SK-N-SH treated with all-trans-retinoic acid at 6 μM for 48 hours (cell line): ENCODE data around the gene DUSP7.

Source experiments
- ATAC-seq: fragments of 200-7000 bp; cut with Tn5 transposase; 3 replicates; pipeline ENCODE4 v1.9.1; 2020; ENCODE audit warnings: mild to moderate bottlenecking, moderate library complexity
- ARNTL ChIP-seq: fragments of 450-650 bp; formaldehyde crosslinking; IDR thresholded peaks from 2 replicates; pipeline ENCODE4 v1.5.0; 2020; ENCODE audit warnings: low read depth, mild to moderate bottlenecking, moderate library complexity, borderline replicate concordance
- BACH2 ChIP-seq: fragments of 250-450 bp; sonication (Bioruptor Pico); IDR thresholded peaks from 2 replicates; pipeline ENCODE4 v1.9.0; 2021; ENCODE audit warnings: mild to moderate bottlenecking, borderline replicate concordance
- ESRRG ChIP-seq: fragments of 250-450 bp; sonication (Bioruptor Pico); IDR thresholded peaks from 2 replicates; pipeline ENCODE4 v1.6.1; 2021; ENCODE audit warnings: mild to moderate bottlenecking
- GLIS3 ChIP-seq: fragments of 250-450 bp; sonication (Bioruptor Pico); IDR thresholded peaks from 2 replicates; pipeline ENCODE4 v1.5.0; 2020; ENCODE audit warnings: mild to moderate bottlenecking, moderate library complexity
- ISL1 ChIP-seq: fragments of 250-450 bp; sonication (Bioruptor Pico); IDR thresholded peaks from 2 replicates; pipeline ENCODE4 v2.1.2; 2022; ENCODE audit warnings: mild to moderate bottlenecking, moderate library complexity
- OSR1 ChIP-seq: fragments of 250-450 bp; sonication (Bioruptor Pico); IDR thresholded peaks from 2 replicates; pipeline ENCODE4 v1.8.0; 2022; ENCODE audit warnings: moderate library complexity, mild to moderate bottlenecking, inconsistent platforms
- PPARA ChIP-seq: fragments of 250-450 bp; sonication (Bioruptor Pico); IDR thresholded peaks from 2 replicates; pipeline ENCODE4 v1.5.0; 2020; ENCODE audit warnings: mild to moderate bottlenecking, borderline replicate concordance
- RARB ChIP-seq: fragments of 250-450 bp; sonication (Bioruptor Pico); IDR thresholded peaks from 2 replicates; pipeline ENCODE4 v1.8.0; 2021; ENCODE audit warnings: mild to moderate bottlenecking, moderate library complexity
- TCF4 ChIP-seq: fragments of 250-450 bp; sonication (Bioruptor Pico); IDR thresholded peaks from 2 replicates; pipeline ENCODE4 v1.8.0; 2021; ENCODE audit warnings: mild to moderate bottlenecking, moderate library complexity, borderline replicate concordance
- TOX ChIP-seq: fragments of 250-450 bp; sonication (Bioruptor Pico); IDR thresholded peaks from 2 replicates; pipeline ENCODE4 v1.8.0; 2021; ENCODE audit warnings: mild to moderate bottlenecking, moderate library complexity, borderline replicate concordance
- ZFP3 ChIP-seq: fragments of 250-450 bp; sonication (Bioruptor Pico); IDR thresholded peaks from 2 replicates; pipeline ENCODE4 v1.5.0; 2020; ENCODE audit warnings: mild to moderate bottlenecking, moderate library complexity
- ZNF565 ChIP-seq: fragments of 450-650 bp; formaldehyde crosslinking; conservative IDR thresholded peaks from 2 replicates; pipeline ENCODE4 v1.5.0; 2020; ENCODE audit warnings: low read depth, mild to moderate bottlenecking, moderate library complexity
- ZNF70 ChIP-seq: fragments of 450-650 bp; formaldehyde crosslinking; IDR thresholded peaks from 2 replicates; pipeline ENCODE4 v1.5.0; 2020; ENCODE audit warnings: mild to moderate bottlenecking, moderate library complexity
- ZNF8 ChIP-seq: fragments of 450-650 bp; formaldehyde crosslinking; IDR thresholded peaks from 2 replicates; pipeline ENCODE4 v1.5.0; 2020; ENCODE audit warnings: mild to moderate bottlenecking, moderate library complexity
- TF ChIP-seq, protein P1 (sequence below): fragments of 250-450 bp; sonication (Bioruptor Pico); IDR thresholded peaks from 2 replicates; pipeline ENCODE4 v1.8.0; 2021; ENCODE audit warnings: low read depth, mild to moderate bottlenecking, moderate library complexity, borderline replicate concordance
- TF ChIP-seq, protein P2 (sequence below): fragments of 250-450 bp; sonication (Bioruptor Pico); IDR thresholded peaks from 2 replicates; pipeline ENCODE4 v1.5.1; 2021; ENCODE audit warnings: mild to moderate bottlenecking, moderate library complexity
- TF ChIP-seq, protein P3 (sequence below): fragments of 250-450 bp; sonication (Bioruptor Pico); IDR thresholded peaks from 2 replicates; pipeline ENCODE4 v1.8.0; 2020; ENCODE audit warnings: mild to moderate bottlenecking, moderate library complexity, borderline replicate concordance
- TF ChIP-seq, protein P4 (sequence below): fragments of 250-450 bp; sonication (Bioruptor Pico); IDR thresholded peaks from 2 replicates; pipeline ENCODE4 v1.5.0; 2020; ENCODE audit warnings: mild to moderate bottlenecking, moderate library complexity
- TF ChIP-seq, protein P5 (sequence below): fragments of 250-450 bp; sonication (Bioruptor Pico); IDR thresholded peaks from 2 replicates; pipeline ENCODE4 v1.5.1; 2020; ENCODE audit warnings: low read depth, mild to moderate bottlenecking, moderate library complexity

Gene DUSP7

DNA sequence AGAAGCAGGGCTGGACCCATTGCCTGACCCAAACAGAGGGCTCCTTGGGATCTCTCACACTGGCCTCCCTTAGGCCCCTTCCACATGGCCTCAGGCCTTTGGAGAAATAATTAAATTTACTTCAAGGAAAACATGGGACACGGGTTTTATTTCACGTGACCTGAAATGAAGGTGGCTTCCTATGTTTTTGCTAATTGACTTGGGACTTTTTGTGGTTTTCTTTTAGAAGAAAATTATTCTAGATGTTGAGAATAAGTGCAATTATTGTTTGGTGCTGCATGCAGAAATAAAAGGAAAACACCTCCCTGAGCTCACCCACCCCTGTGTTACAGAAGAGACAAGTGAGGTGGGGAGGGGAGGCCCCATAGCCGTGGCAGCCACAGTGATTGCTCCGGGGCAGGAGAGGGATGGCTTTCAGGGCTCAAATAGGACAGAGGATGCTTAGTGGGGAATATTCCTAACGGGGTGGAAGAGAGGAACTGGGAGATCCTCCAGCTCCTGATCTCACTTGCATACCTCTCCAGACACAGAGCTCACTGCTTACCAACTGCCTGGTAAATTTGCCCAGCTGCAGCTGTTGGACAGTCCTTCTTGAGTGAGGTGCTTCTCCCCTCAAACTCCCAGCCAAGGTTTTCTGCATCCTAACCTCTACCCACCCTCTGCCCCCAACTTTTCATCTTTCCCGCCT, 31.5 kb downstream of the DUSP7 start (continued):
- TF ChIP-seq, protein P1, sequence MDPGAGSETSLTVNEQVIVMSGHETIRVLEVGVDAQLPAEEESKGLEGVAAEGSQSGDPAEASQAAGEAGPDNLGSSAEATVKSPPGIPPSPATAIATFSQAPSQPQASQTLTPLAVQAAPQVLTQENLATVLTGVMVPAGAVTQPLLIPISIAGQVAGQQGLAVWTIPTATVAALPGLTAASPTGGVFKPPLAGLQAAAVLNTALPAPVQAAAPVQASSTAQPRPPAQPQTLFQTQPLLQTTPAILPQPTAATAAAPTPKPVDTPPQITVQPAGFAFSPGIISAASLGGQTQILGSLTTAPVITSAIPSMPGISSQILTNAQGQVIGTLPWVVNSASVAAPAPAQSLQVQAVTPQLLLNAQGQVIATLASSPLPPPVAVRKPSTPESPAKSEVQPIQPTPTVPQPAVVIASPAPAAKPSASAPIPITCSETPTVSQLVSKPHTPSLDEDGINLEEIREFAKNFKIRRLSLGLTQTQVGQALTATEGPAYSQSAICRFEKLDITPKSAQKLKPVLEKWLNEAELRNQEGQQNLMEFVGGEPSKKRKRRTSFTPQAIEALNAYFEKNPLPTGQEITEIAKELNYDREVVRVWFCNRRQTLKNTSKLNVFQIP = no peak
- TF ChIP-seq, protein P2, sequence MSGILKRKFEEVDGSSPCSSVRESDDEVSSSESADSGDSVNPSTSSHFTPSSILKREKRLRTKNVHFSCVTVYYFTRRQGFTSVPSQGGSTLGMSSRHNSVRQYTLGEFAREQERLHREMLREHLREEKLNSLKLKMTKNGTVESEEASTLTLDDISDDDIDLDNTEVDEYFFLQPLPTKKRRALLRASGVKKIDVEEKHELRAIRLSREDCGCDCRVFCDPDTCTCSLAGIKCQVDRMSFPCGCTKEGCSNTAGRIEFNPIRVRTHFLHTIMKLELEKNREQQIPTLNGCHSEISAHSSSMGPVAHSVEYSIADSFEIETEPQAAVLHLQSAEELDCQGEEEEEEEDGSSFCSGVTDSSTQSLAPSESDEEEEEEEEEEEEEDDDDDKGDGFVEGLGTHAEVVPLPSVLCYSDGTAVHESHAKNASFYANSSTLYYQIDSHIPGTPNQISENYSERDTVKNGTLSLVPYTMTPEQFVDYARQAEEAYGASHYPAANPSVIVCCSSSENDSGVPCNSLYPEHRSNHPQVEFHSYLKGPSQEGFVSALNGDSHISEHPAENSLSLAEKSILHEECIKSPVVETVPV (CRISPR knock-in tag) = no peak
- no peak for TF ChIP-seq BACH2
- TF ChIP-seq ZNF565 (CRISPR knock-in tag) = no peak
- TF ChIP-seq RARB = no peak

DNA sequence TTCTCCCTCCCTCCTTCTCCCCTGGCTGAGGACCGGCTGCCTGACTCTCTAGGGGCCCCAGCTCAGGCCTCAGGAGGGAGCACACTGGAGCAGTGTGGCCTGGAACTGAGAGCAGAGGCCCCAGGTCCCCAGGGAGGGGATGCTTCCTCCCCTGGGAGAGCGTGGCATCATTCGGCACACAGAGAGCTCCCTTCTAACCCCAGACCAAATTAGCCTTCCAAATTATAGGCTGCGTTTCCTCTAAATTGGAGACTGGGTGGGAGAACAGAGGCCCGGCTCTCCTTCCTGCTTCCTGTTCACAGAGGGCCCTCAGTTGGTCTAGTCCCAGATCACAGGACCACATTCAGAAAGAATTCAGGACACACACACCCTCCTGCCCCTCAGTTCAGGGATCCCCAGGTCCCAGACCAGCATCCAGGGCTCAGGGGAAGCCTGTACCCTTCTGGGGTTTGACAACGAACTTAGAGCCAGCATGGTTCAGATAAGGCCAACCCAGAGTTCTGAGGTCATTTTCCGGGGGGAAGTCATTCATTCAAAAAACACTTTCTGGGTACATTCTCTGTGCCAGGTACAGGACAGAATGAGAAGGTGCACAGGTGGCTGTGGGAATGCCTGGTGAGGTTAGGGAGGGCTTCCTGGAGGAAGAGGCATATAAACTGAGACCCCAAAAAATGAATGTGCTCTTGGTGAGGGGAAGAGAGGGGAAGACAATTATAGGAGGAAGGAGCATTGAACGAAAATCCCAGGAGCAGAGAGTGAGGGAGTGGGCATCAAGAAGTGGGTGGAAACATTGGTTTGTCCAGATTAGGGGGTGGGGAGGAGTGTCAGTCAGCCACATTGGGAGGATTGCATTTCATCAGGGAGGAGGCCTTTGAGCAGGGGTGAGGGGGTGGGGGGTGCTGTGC, 32.3 kb downstream of the DUSP7 start:
- TF ChIP-seq, protein P3, sequence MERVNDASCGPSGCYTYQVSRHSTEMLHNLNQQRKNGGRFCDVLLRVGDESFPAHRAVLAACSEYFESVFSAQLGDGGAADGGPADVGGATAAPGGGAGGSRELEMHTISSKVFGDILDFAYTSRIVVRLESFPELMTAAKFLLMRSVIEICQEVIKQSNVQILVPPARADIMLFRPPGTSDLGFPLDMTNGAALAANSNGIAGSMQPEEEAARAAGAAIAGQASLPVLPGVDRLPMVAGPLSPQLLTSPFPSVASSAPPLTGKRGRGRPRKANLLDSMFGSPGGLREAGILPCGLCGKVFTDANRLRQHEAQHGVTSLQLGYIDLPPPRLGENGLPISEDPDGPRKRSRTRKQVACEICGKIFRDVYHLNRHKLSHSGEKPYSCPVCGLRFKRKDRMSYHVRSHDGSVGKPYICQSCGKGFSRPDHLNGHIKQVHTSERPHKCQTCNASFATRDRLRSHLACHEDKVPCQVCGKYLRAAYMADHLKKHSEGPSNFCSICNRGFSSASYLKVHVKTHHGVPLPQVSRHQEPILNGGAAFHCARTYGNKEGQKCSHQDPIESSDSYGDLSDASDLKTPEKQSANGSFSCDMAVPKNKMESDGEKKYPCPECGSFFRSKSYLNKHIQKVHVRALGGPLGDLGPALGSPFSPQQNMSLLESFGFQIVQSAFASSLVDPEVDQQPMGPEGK (CRISPR knock-in tag) = no peak
- TF ChIP-seq, protein P4, sequence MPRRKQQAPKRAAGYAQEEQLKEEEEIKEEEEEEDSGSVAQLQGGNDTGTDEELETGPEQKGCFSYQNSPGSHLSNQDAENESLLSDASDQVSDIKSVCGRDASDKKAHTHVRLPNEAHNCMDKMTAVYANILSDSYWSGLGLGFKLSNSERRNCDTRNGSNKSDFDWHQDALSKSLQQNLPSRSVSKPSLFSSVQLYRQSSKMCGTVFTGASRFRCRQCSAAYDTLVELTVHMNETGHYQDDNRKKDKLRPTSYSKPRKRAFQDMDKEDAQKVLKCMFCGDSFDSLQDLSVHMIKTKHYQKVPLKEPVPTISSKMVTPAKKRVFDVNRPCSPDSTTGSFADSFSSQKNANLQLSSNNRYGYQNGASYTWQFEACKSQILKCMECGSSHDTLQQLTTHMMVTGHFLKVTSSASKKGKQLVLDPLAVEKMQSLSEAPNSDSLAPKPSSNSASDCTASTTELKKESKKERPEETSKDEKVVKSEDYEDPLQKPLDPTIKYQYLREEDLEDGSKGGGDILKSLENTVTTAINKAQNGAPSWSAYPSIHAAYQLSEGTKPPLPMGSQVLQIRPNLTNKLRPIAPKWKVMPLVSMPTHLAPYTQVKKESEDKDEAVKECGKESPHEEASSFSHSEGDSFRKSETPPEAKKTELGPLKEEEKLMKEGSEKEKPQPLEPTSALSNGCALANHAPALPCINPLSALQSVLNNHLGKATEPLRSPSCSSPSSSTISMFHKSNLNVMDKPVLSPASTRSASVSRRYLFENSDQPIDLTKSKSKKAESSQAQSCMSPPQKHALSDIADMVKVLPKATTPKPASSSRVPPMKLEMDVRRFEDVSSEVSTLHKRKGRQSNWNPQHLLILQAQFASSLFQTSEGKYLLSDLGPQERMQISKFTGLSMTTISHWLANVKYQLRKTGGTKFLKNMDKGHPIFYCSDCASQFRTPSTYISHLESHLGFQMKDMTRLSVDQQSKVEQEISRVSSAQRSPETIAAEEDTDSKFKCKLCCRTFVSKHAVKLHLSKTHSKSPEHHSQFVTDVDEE (CRISPR knock-in tag) = no peak
- TF ChIP-seq OSR1 (CRISPR knock-in tag) (no peak), ESRRG (CRISPR knock-in tag) (no peak), GLIS3 (CRISPR knock-in tag) (no peak), BACH2 (no peak), ZNF70 (no peak), ZFP3 (CRISPR knock-in tag) (no peak), TCF4 (CRISPR knock-in tag) (no peak), PPARA (no peak), ZNF565 (CRISPR knock-in tag) (no peak), ARNTL (CRISPR knock-in tag) (no peak), ZNF8 (CRISPR knock-in tag) (no peak), RARB (no peak), ISL1 (no peak), TOX (CRISPR knock-in tag) (no peak)
- TF ChIP-seq, protein P2 (CRISPR knock-in tag) = no peak
- TF ChIP-seq, protein P5, sequence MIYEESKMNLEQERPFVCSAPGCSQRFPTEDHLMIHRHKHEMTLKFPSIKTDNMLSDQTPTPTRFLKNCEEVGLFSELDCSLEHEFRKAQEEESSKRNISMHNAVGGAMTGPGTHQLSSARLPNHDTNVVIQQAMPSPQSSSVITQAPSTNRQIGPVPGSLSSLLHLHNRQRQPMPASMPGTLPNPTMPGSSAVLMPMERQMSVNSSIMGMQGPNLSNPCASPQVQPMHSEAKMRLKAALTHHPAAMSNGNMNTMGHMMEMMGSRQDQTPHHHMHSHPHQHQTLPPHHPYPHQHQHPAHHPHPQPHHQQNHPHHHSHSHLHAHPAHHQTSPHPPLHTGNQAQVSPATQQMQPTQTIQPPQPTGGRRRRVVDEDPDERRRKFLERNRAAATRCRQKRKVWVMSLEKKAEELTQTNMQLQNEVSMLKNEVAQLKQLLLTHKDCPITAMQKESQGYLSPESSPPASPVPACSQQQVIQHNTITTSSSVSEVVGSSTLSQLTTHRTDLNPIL (CRISPR knock-in tag) = no peak
- TF ChIP-seq, protein P1 = no peak
- ATAC-seq = no peak
